Measurements from ENCODE around the gene PPP2R5C.

Gene PPP2R5C

DNA sequence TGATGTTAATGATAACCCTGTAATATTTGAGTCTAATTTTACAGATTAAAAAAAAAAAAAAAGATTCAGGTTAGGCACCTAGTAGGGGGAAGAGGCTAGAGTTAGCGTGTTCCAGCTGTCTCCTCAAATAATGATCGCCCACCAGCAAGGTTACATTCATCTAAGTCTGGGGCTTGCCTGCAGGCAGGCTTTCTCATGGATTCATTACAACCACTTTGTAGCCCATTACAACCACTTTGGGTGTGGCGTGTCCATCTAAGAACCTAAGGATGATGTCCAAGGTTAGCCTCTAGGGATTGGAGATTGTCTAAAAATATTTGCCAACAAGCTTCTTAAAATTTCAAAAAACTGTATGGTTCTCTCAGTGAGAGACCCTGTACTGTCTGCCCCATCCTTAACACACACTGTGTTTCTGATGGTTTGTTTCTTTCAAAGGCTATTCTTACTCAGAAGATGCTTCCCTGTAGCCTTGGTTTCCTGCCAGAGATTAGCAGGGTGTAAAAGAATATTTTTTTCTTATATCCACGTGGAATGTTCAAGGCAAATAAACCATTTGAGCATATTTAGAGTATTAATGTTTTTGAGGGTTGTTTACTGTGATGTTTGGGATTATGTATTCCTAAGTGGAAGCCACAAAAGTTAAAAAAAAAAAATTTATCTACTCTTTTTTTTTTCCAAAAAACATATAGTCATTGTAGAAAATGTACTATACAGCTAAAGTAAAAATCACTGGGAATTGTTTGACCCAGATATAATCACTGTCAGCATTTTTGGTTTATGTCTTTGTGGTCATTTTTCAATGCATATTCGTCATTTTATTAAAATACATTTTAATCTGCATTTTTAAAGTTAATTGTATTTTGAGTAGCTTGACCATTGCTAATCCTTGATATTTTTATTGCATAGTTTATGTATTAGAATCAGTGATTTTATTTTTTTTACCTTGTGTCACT lies 204.5 kb downstream of the PPP2R5C start:
- Histone ChIP-seq H3K36me3 (ENCODE audit: control insufficient read depth in 2 of 2, insufficient read depth in 1 of 2, low read length in 2 of 2) (peaks cover 0 to 24% of the 10 kb centered on the region in 2 experiments; a peak in 2 of 3 replicates), H3K9me3 (ENCODE audit: control insufficient read depth, insufficient read depth, low read depth, low read length) (no peaks in the 10 kb centered on the region), H3K4me3 (ENCODE audit: low read depth, low read length) (peak overlapping the region; percentile 75), H3K27ac (ENCODE audit: extremely low read depth, low read depth, low read length) (peak overlapping the region; percentile 90; the same call in 1 of the 2 replicates), H3K4me1 (ENCODE audit: control insufficient read depth, insufficient read depth, low read length) (peaks cover 20% of the 10 kb centered on the region)
- POLR2A ChIA-PET: interaction anchor here (0.5 to 0.9 kb wide), 4 partner anchors 121 to 351 kb away, joined by 3 to 7 read pairs (median 3); no protein-coding TSS in a partner anchor
- CTCF ChIA-PET: interaction anchor here (0.9 kb wide), 1 partner anchor 12 kb away, joined by 5 read pairs; no protein-coding TSS in a partner anchor
- no peak for TF ChIP-seq ZNF341 (tag by site-specific recombination; IDR thresholded peaks at IDR 0.05; ENCODE audit: low read depth)
- TF ChIP-seq ZNF335 (tag by site-specific recombination; conservative IDR thresholded peaks at IDR 0.05): 0 out of 2 replicates have a peak, but pooled peaks have one; percentile 53
- no peak for TF ChIP-seq ZFP3 (tag by site-specific recombination; IDR thresholded peaks at IDR 0.05; ENCODE audit: low read depth)
- TF ChIP-seq, protein P1, sequence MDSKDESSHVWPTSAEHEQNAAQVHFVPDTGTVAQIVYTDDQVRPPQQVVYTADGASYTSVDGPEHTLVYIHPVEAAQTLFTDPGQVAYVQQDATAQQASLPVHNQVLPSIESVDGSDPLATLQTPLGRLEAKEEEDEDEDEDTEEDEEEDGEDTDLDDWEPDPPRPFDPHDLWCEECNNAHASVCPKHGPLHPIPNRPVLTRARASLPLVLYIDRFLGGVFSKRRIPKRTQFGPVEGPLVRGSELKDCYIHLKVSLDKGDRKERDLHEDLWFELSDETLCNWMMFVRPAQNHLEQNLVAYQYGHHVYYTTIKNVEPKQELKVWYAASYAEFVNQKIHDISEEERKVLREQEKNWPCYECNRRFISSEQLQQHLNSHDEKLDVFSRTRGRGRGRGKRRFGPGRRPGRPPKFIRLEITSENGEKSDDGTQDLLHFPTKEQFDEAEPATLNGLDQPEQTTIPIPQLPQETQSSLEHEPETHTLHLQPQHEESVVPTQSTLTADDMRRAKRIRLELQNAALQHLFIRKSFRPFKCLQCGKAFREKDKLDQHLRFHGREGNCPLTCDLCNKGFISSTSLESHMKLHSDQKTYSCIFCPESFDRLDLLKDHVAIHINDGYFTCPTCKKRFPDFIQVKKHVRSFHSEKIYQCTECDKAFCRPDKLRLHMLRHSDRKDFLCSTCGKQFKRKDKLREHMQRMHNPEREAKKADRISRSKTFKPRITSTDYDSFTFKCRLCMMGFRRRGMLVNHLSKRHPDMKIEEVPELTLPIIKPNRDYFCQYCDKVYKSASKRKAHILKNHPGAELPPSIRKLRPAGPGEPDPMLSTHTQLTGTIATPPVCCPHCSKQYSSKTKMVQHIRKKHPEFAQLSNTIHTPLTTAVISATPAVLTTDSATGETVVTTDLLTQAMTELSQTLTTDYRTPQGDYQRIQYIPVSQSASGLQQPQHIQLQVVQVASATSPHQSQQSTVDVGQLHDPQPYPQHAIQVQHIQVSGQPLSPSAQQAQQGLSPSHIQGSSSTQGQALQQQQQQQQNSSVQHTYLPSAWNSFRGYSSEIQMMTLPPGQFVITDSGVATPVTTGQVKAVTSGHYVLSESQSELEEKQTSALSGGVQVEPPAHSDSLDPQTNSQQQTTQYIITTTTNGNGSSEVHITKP (tag by site-specific recombination; IDR thresholded peaks at IDR 0.05): 0 out of 2 replicates have a peak, but pooled peaks have one; percentile 2
- no peak for TF ChIP-seq GLIS1 (tag by site-specific recombination; IDR thresholded peaks at IDR 0.05)
- no peak for TF ChIP-seq ZFHX2 (tag by site-specific recombination; conservative IDR thresholded peaks at IDR 0.05)
- TF ChIP-seq, protein P2, sequence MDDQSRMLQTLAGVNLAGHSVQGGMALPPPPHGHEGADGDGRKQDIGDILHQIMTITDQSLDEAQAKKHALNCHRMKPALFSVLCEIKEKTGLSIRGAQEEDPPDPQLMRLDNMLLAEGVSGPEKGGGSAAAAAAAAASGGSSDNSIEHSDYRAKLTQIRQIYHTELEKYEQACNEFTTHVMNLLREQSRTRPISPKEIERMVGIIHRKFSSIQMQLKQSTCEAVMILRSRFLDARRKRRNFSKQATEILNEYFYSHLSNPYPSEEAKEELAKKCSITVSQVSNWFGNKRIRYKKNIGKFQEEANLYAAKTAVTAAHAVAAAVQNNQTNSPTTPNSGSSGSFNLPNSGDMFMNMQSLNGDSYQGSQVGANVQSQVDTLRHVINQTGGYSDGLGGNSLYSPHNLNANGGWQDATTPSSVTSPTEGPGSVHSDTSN (CRISPR knock-in tag; IDR thresholded peaks at IDR 0.05): no peak
- TF ChIP-seq, protein P3, sequence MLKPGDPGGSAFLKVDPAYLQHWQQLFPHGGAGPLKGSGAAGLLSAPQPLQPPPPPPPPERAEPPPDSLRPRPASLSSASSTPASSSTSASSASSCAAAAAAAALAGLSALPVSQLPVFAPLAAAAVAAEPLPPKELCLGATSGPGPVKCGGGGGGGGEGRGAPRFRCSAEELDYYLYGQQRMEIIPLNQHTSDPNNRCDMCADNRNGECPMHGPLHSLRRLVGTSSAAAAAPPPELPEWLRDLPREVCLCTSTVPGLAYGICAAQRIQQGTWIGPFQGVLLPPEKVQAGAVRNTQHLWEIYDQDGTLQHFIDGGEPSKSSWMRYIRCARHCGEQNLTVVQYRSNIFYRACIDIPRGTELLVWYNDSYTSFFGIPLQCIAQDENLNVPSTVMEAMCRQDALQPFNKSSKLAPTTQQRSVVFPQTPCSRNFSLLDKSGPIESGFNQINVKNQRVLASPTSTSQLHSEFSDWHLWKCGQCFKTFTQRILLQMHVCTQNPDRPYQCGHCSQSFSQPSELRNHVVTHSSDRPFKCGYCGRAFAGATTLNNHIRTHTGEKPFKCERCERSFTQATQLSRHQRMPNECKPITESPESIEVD (tag by site-specific recombination; IDR thresholded peaks at IDR 0.05): 0 out of 2 replicates have a peak, but pooled peaks have one; percentile 19
- TF ChIP-seq, protein P4, sequence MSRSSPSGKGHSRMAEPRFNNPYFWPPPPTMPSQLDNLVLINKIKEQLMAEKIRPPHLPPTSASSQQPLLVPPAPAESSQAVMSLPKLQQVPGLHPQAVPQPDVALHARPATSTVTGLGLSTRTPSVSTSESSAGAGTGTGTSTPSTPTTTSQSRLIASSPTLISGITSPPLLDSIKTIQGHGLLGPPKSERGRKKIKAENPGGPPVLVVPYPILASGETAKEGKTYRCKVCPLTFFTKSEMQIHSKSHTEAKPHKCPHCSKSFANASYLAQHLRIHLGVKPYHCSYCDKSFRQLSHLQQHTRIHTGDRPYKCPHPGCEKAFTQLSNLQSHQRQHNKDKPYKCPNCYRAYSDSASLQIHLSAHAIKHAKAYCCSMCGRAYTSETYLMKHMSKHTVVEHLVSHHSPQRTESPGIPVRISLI (tag by site-specific recombination; IDR thresholded peaks at IDR 0.05): peak; percentile 69; the same call in 1 of the 2 replicates

DNA sequence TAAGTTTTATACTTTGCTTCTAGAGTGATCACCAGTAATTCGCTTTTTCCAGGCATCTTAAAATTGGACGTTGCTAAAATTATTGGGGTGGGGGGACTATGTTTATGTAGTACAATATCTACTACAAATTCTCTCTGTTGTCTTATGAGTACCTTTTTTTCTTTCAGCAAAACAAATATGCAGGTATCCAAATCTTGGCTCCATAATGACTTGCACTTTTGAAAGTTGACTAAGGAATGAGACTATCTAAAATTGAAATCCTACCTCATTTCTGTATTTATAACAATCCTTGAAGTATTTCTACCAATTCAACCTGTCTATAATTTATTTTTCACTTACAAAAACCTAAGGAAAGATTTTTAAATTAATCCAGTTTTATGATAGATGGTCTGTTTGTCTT lies 205.2 kb downstream of the PPP2R5C start:
- Histone ChIP-seq H3K4me1 (ENCODE audit: control insufficient read depth, insufficient read depth, low read length) (peaks cover 20% of the 10 kb centered on the region), H3K9me3 (ENCODE audit: control insufficient read depth, insufficient read depth, low read depth, low read length) (no peaks in the 10 kb centered on the region), H3K36me3 (ENCODE audit: control insufficient read depth in 2 of 2, insufficient read depth in 1 of 2, low read length in 2 of 2) (peaks cover 0 to 24% of the 10 kb centered on the region in 2 experiments; a peak in 2 of 3 replicates), H3K4me3 (ENCODE audit: low read depth, low read length) (no peak overlapping the region), H3K27ac (ENCODE audit: extremely low read depth, low read depth, low read length) (no peak overlapping the region)
- TF ChIP-seq KLF7 (tag by site-specific recombination; IDR thresholded peaks at IDR 0.05; ENCODE audit: borderline replicate concordance) (no peak), PRDM1 (tag by site-specific recombination; IDR thresholded peaks at IDR 0.05) (peak; percentile 60), ZNF121 (tag by site-specific recombination; IDR thresholded peaks at IDR 0.05) (no peak), ZNF335 (tag by site-specific recombination; conservative IDR thresholded peaks at IDR 0.05) (0 out of 2 replicates have a peak, but pooled peaks have one; percentile 18)
- ChIA-PET POLR2A (no interaction called here), CTCF (interaction anchor here (1.0 to 1.3 kb wide), 2 partner anchors 15 to 130 kb away, joined by 3 to 4 read pairs; no protein-coding TSS in a partner anchor)

Data from HEK293 (cell line).